SK-N-SH treated with all-trans-retinoic acid at 6 μM for 48 hours (cell line): ENCODE results near the gene RPA1.
A peak's percentile ranks its signal among the peaks of the same experiment; 100 is the strongest.

Experiments used
- ATAC-seq: fragments of 200-7000 bp; cut with Tn5 transposase; 3 replicates; pipeline ENCODE4 v1.9.1; 2020; ENCODE audit warnings: mild to moderate bottlenecking, moderate library complexity
- BACH2 ChIP-seq: fragments of 250-450 bp; sonication (Bioruptor Pico); IDR thresholded peaks from 2 replicates; pipeline ENCODE4 v1.9.0; 2021; ENCODE audit warnings: mild to moderate bottlenecking, borderline replicate concordance
- CSRNP3 ChIP-seq: fragments of 250-450 bp; sonication (Bioruptor Pico); IDR thresholded peaks from 2 replicates; pipeline ENCODE4 v1.5.1; 2021; ENCODE audit warnings: mild to moderate bottlenecking, moderate library complexity
- ESRRG ChIP-seq: fragments of 250-450 bp; sonication (Bioruptor Pico); IDR thresholded peaks from 2 replicates; pipeline ENCODE4 v1.6.1; 2021; ENCODE audit warnings: mild to moderate bottlenecking
- GLIS3 ChIP-seq: fragments of 250-450 bp; sonication (Bioruptor Pico); IDR thresholded peaks from 2 replicates; pipeline ENCODE4 v1.5.0; 2020; ENCODE audit warnings: mild to moderate bottlenecking, moderate library complexity
- ISL1 ChIP-seq: fragments of 250-450 bp; sonication (Bioruptor Pico); IDR thresholded peaks from 2 replicates; pipeline ENCODE4 v2.1.2; 2022; ENCODE audit warnings: mild to moderate bottlenecking, moderate library complexity
- OSR1 ChIP-seq: fragments of 250-450 bp; sonication (Bioruptor Pico); IDR thresholded peaks from 2 replicates; pipeline ENCODE4 v1.8.0; 2022; ENCODE audit warnings: moderate library complexity, mild to moderate bottlenecking, inconsistent platforms
- PATZ1 ChIP-seq: fragments of 250-450 bp; sonication (Bioruptor Pico); IDR thresholded peaks from 2 replicates; pipeline ENCODE4 v1.8.0; 2020; ENCODE audit warnings: mild to moderate bottlenecking, moderate library complexity, borderline replicate concordance
- POU6F1 ChIP-seq: fragments of 250-450 bp; sonication (Bioruptor Pico); IDR thresholded peaks from 2 replicates; pipeline ENCODE4 v1.8.0; 2021; ENCODE audit warnings: low read depth, mild to moderate bottlenecking, moderate library complexity, borderline replicate concordance
- PPARA ChIP-seq: fragments of 250-450 bp; sonication (Bioruptor Pico); IDR thresholded peaks from 2 replicates; pipeline ENCODE4 v1.5.0; 2020; ENCODE audit warnings: mild to moderate bottlenecking, borderline replicate concordance
- SNAI2 ChIP-seq: fragments of 250-450 bp; sonication (Bioruptor Pico); IDR thresholded peaks from 2 replicates; pipeline ENCODE4 v1.5.0; 2020; ENCODE audit warnings: mild to moderate bottlenecking, moderate library complexity
- TCF4 ChIP-seq: fragments of 250-450 bp; sonication (Bioruptor Pico); IDR thresholded peaks from 2 replicates; pipeline ENCODE4 v1.8.0; 2021; ENCODE audit warnings: mild to moderate bottlenecking, moderate library complexity, borderline replicate concordance
- TOX ChIP-seq: fragments of 250-450 bp; sonication (Bioruptor Pico); IDR thresholded peaks from 2 replicates; pipeline ENCODE4 v1.8.0; 2021; ENCODE audit warnings: mild to moderate bottlenecking, moderate library complexity, borderline replicate concordance
- ZC3H10 ChIP-seq: fragments of 250-450 bp; sonication (Bioruptor Pico); IDR thresholded peaks from 2 replicates; pipeline ENCODE4 v1.5.1; 2021; ENCODE audit warnings: mild to moderate bottlenecking, moderate library complexity
- ZFP3 ChIP-seq: fragments of 250-450 bp; sonication (Bioruptor Pico); IDR thresholded peaks from 2 replicates; pipeline ENCODE4 v1.5.0; 2020; ENCODE audit warnings: mild to moderate bottlenecking, moderate library complexity
- ZFP30 ChIP-seq: fragments of 450-650 bp; formaldehyde crosslinking; IDR thresholded peaks from 2 replicates; pipeline ENCODE4 v1.5.0; 2022; ENCODE audit warnings: mild to moderate bottlenecking, moderate library complexity
- ZNF565 ChIP-seq: fragments of 450-650 bp; formaldehyde crosslinking; conservative IDR thresholded peaks from 2 replicates; pipeline ENCODE4 v1.5.0; 2020; ENCODE audit warnings: low read depth, mild to moderate bottlenecking, moderate library complexity
- ZNF70 ChIP-seq: fragments of 450-650 bp; formaldehyde crosslinking; IDR thresholded peaks from 2 replicates; pipeline ENCODE4 v1.5.0; 2020; ENCODE audit warnings: mild to moderate bottlenecking, moderate library complexity
- TF ChIP-seq, protein P1 (sequence below): fragments of 250-450 bp; sonication (Bioruptor Pico); IDR thresholded peaks from 2 replicates; pipeline ENCODE4 v1.5.0; 2020; ENCODE audit warnings: mild to moderate bottlenecking, moderate library complexity
- TF ChIP-seq, protein P2 (sequence below): fragments of 250-450 bp; sonication (Bioruptor Pico); IDR thresholded peaks from 2 replicates; pipeline ENCODE4 v1.5.1; 2020; ENCODE audit warnings: low read depth, mild to moderate bottlenecking, moderate library complexity

RPA1 gene

DNA sequence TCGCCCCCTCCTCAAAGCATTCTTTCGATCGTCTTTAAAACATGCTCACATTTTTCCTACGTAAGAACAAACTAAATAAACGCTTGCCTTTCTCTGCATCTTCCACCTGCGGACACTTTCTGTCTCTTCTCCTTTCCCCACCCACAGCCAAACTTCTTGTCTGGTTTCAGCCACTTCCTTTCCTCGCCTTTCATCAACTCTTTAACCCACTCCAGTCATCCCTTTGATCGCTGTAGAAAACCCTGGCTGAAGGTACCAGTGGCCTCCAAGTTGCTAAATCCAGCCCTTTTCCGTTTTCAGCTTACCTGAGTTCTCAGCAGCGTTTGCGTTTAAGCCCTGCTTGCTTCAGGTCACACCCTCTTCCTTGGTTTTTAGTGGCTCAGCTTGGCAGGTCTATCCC is 483 bp downstream of the RPA1 start:
- TF ChIP-seq ZNF565 (CRISPR knock-in tag) (no peak), CSRNP3 (no peak), SNAI2 (CRISPR knock-in tag) (no peak), ESRRG (no peak), ZNF70 (CRISPR knock-in tag) (no peak), TOX (CRISPR knock-in tag) (no peak), ZC3H10 (CRISPR knock-in tag) (no peak), POU6F1 (no peak), OSR1 (CRISPR knock-in tag) (no peak), PATZ1 (CRISPR knock-in tag) (no peak), GLIS3 (CRISPR knock-in tag) (no peak), BACH2 (CRISPR knock-in tag) (no peak), TCF4 (CRISPR knock-in tag) (no peak), ISL1 (CRISPR knock-in tag) (no peak)
- TF ChIP-seq, protein P1, sequence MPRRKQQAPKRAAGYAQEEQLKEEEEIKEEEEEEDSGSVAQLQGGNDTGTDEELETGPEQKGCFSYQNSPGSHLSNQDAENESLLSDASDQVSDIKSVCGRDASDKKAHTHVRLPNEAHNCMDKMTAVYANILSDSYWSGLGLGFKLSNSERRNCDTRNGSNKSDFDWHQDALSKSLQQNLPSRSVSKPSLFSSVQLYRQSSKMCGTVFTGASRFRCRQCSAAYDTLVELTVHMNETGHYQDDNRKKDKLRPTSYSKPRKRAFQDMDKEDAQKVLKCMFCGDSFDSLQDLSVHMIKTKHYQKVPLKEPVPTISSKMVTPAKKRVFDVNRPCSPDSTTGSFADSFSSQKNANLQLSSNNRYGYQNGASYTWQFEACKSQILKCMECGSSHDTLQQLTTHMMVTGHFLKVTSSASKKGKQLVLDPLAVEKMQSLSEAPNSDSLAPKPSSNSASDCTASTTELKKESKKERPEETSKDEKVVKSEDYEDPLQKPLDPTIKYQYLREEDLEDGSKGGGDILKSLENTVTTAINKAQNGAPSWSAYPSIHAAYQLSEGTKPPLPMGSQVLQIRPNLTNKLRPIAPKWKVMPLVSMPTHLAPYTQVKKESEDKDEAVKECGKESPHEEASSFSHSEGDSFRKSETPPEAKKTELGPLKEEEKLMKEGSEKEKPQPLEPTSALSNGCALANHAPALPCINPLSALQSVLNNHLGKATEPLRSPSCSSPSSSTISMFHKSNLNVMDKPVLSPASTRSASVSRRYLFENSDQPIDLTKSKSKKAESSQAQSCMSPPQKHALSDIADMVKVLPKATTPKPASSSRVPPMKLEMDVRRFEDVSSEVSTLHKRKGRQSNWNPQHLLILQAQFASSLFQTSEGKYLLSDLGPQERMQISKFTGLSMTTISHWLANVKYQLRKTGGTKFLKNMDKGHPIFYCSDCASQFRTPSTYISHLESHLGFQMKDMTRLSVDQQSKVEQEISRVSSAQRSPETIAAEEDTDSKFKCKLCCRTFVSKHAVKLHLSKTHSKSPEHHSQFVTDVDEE (CRISPR knock-in tag) = no peak
- peak; percentile 6 for ATAC-seq

GRCh38 chr17:1834380-1835149 is 4.8 kb downstream of the RPA1 start:
- ATAC-seq = no peak
- TF ChIP-seq ZFP3 (no peak), PPARA (no peak), ISL1 (CRISPR knock-in tag) (no peak), OSR1 (CRISPR knock-in tag) (no peak), POU6F1 (no peak), ZNF70 (CRISPR knock-in tag) (no peak), TOX (CRISPR knock-in tag) (no peak), ZFP30 (CRISPR knock-in tag) (no peak)
- TF ChIP-seq, protein P2, sequence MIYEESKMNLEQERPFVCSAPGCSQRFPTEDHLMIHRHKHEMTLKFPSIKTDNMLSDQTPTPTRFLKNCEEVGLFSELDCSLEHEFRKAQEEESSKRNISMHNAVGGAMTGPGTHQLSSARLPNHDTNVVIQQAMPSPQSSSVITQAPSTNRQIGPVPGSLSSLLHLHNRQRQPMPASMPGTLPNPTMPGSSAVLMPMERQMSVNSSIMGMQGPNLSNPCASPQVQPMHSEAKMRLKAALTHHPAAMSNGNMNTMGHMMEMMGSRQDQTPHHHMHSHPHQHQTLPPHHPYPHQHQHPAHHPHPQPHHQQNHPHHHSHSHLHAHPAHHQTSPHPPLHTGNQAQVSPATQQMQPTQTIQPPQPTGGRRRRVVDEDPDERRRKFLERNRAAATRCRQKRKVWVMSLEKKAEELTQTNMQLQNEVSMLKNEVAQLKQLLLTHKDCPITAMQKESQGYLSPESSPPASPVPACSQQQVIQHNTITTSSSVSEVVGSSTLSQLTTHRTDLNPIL = no peak

DNA sequence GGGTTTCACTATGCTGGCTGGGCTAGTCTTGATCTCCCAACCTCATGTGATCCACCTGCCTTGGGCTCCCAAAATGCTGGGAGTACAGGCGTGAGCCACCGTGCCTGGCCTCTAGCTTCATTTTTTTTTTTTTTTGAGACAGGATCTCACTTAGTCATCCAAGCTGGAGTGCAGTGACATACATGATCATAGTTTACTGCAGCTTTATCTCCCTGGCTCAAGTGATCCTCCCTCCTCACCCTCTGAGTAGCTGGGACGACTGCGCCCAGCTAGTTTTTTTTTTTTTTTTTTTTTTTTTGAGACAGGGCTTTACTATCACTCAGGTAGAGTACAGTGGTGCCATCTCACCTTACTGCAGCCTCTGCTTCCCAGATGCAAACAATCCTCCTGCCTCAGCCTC is 9.7 kb downstream of the RPA1 start:
- TF ChIP-seq SNAI2 (CRISPR knock-in tag) = no peak
- TF ChIP-seq, protein P1 (CRISPR knock-in tag) = no peak
- ATAC-seq = no peak
